Central memory CD8-positive, alpha-beta T cell (primary cell): ENCODE measurements around the gene SYT12.

Experiments used
- ATAC-seq: fragments of 150-1000 bp; cut with Tn5 transposase; replicated peaks from 2 replicates; pipeline ENCODE4 v1.10.0; 2022; ENCODE audit warnings: mild to moderate bottlenecking, moderate FRiP score, moderate number of reproducible peaks; ENCODE audit not compliant: poor library complexity, severe bottlenecking; ENCODE audit errors: extremely low read depth
- DNase-seq, 2 donors: peaks; one replicate each; pipeline ENCODE4 v3.0.0; 2021; ENCODE audit warnings: low spot score in 2 of 2
- H3K27ac Mint-ChIP-seq: one replicate; pipeline ENCODE4 v1.8.0; 2022; ENCODE audit warnings: low read depth, mild to moderate bottlenecking, moderate library complexity, mixed read lengths
- H3K27me3 Mint-ChIP-seq: one replicate; pipeline ENCODE4 v1.8.0; 2022; ENCODE audit warnings: mixed read lengths
- H3K36me3 Mint-ChIP-seq: one replicate; pipeline ENCODE4 v1.8.0; 2022; ENCODE audit warnings: mild to moderate bottlenecking, moderate library complexity, mixed read lengths; ENCODE audit not compliant: insufficient read depth
- H3K4me1 Mint-ChIP-seq: one replicate; pipeline ENCODE4 v1.8.0; 2022; ENCODE audit warnings: mixed read lengths
- H3K4me3 Mint-ChIP-seq: one replicate; pipeline ENCODE4 v1.8.0; 2022; ENCODE audit warnings: mild to moderate bottlenecking, moderate library complexity, mixed read lengths
- H3K9me3 Mint-ChIP-seq: one replicate; pipeline ENCODE4 v1.8.0; 2022; ENCODE audit warnings: mixed read lengths

Gene SYT12

GRCh38 chr11:67056267-67057204 lies 33.6 kb downstream of the SYT12 start, which contains the start of gene RHOD:
TSS of gene RHOD (plus strand) at chr11:67056847. CDS start at chr11:67056903, 56 bp downstream.
- Mint-ChIP-seq H3K27ac (no peak within 1 kb of the TSS), H3K4me3 (peak within 1 kb of the TSS; percentile 25), H3K27me3 (no peaks in the 10 kb centered on the region), H3K36me3 (peaks cover 3% of the 10 kb centered on the region), H3K9me3 (no peaks in the 10 kb centered on the region), H3K4me1 (peaks cover 8% of the 10 kb centered on the region)
- no peak for DNase-seq
- peak; percentile 52 for ATAC-seq

- Mint-ChIP-seq H3K4me1 (peaks cover 8% of the 10 kb centered on the region), H3K9me3 (no peaks in the 10 kb centered on the region), H3K4me3 (peak overlapping the region; percentile 25), H3K27ac (no peak overlapping the region), H3K36me3 (peaks cover 3% of the 10 kb centered on the region), H3K27me3 (no peaks in the 10 kb centered on the region)
- DNase-seq (no peak), ATAC-seq (no peak)
Measured at GRCh38 chr11:67057205-67057672, 34.3 kb downstream of the SYT12 start.

- H3K27me3 Mint-ChIP-seq: no peaks in the 10 kb centered on the region
- peaks cover 8% of the 10 kb centered on the region for H3K4me1 Mint-ChIP-seq
- peaks cover 3% of the 10 kb centered on the region for H3K36me3 Mint-ChIP-seq
- DNase-seq: no peak
- no peak overlapping the region for H3K27ac Mint-ChIP-seq
- ATAC-seq: no peak
- no peaks in the 10 kb centered on the region for H3K9me3 Mint-ChIP-seq
- H3K4me3 Mint-ChIP-seq: no peak overlapping the region
Measured at GRCh38 chr11:67058506-67058905, 35.6 kb downstream of the SYT12 start.

- Mint-ChIP-seq H3K27ac (no peak overlapping the region), H3K27me3 (no peaks in the 10 kb centered on the region), H3K4me1 (peaks cover 8% of the 10 kb centered on the region), H3K9me3 (no peaks in the 10 kb centered on the region), H3K36me3 (peaks cover 2% of the 10 kb centered on the region), H3K4me3 (no peak overlapping the region)
- DNase-seq (no peak), ATAC-seq (no peak)
Measured at GRCh38 chr11:67059671-67060070, 36.7 kb downstream of the SYT12 start.

- H3K27ac Mint-ChIP-seq: no peak overlapping the region
- H3K9me3 Mint-ChIP-seq: no peaks in the 10 kb centered on the region
- peaks cover 8% of the 10 kb centered on the region for H3K4me1 Mint-ChIP-seq
- no peaks in the 10 kb centered on the region for H3K27me3 Mint-ChIP-seq
- no peak for DNase-seq
- peaks cover 1% of the 10 kb centered on the region for H3K36me3 Mint-ChIP-seq
- ATAC-seq: no peak
- no peak overlapping the region for H3K4me3 Mint-ChIP-seq
Measured at GRCh38 chr11:67060111-67060522, 37.2 kb downstream of the SYT12 start.

- H3K36me3 Mint-ChIP-seq: peaks cover 2% of the 10 kb centered on the region
- H3K4me1 Mint-ChIP-seq: no peaks in the 10 kb centered on the region
- no peak overlapping the region for H3K27ac Mint-ChIP-seq
- H3K9me3 Mint-ChIP-seq: no peaks in the 10 kb centered on the region
- H3K4me3 Mint-ChIP-seq: no peak overlapping the region
- DNase-seq: no peak
- no peak for ATAC-seq
- H3K27me3 Mint-ChIP-seq: no peaks in the 10 kb centered on the region
Measured at GRCh38 chr11:67062526-67063373, 39.8 kb downstream of the SYT12 start.

- no peak overlapping the region for H3K4me3 Mint-ChIP-seq
- DNase-seq (no peak), ATAC-seq (no peak)
- no peaks in the 10 kb centered on the region for H3K27me3 Mint-ChIP-seq
- no peak overlapping the region for H3K27ac Mint-ChIP-seq
- H3K36me3 Mint-ChIP-seq: peaks cover 2% of the 10 kb centered on the region
- no peaks in the 10 kb centered on the region for H3K4me1 Mint-ChIP-seq
- H3K9me3 Mint-ChIP-seq: no peaks in the 10 kb centered on the region
Measured at GRCh38 chr11:67066333-67066709, 43.4 kb downstream of the SYT12 start.

GRCh38 chr11:67071420-67072284 lies 48.7 kb downstream of the SYT12 start:
- DNase-seq: peak; percentile 50 to 58
- Mint-ChIP-seq H3K9me3 (no peaks in the 10 kb centered on the region), H3K27ac (no peak overlapping the region), H3K36me3 (peaks cover 2% of the 10 kb centered on the region), H3K4me3 (peak overlapping the region; percentile 43), H3K27me3 (no peaks in the 10 kb centered on the region), H3K4me1 (no peaks in the 10 kb centered on the region)
- peak; percentile 67 for ATAC-seq

- DNase-seq: no peak
- no peaks in the 10 kb centered on the region for H3K9me3 Mint-ChIP-seq
- no peak overlapping the region for H3K27ac Mint-ChIP-seq
- H3K4me1 Mint-ChIP-seq: no peaks in the 10 kb centered on the region
- H3K4me3 Mint-ChIP-seq: no peak overlapping the region
- peaks cover 2% of the 10 kb centered on the region for H3K36me3 Mint-ChIP-seq
- ATAC-seq: no peak
- no peaks in the 10 kb centered on the region for H3K27me3 Mint-ChIP-seq
Measured at GRCh38 chr11:67072295-67072694, 49.4 kb downstream of the SYT12 start.

- ATAC-seq (no peak), DNase-seq (no peak)
- Mint-ChIP-seq H3K4me1 (no peaks in the 10 kb centered on the region), H3K36me3 (peaks cover 2% of the 10 kb centered on the region), H3K27ac (no peak overlapping the region), H3K27me3 (no peaks in the 10 kb centered on the region), H3K4me3 (no peak overlapping the region), H3K9me3 (no peaks in the 10 kb centered on the region)
Measured at GRCh38 chr11:67073908-67074307, 51.0 kb downstream of the SYT12 start.

- H3K4me1 Mint-ChIP-seq: no peaks in the 10 kb centered on the region
- no peaks in the 10 kb centered on the region for H3K27me3 Mint-ChIP-seq
- DNase-seq (no peak), ATAC-seq (no peak)
- no peak overlapping the region for H3K27ac Mint-ChIP-seq
- no peaks in the 10 kb centered on the region for H3K9me3 Mint-ChIP-seq
- no peak overlapping the region for H3K4me3 Mint-ChIP-seq
- H3K36me3 Mint-ChIP-seq: peaks cover 2% of the 10 kb centered on the region
Measured at GRCh38 chr11:67076202-67076601, 53.3 kb downstream of the SYT12 start.
